Natural killer cell (primary cell): ENCODE data around the gene TTC28. TPM values are rescaled to one million over a fixed set of nuclear protein-coding genes. Genes with fewer than 3 reads are reported as not detected.
"Not testable (repeated sequence)": the region's sequence is repeated elsewhere in the genome, so short reads cannot be mapped to it uniquely, and the experiment has no call there.

Experiments used
- ATAC-seq, 3 donors: fragments of 150-1000 bp in 2 of 3; fragments of 200-7000 bp in 1 of 3; cut with Tn5 transposase; 1 replicate in 1 of 3; 2 replicates in 2 of 3; pipeline ENCODE4 v1.10.0; 2021; ENCODE audit warnings: mild to moderate bottlenecking in 2 of 3, moderate library complexity in 2 of 3
- DNase-seq, 2 donors: peaks; one replicate each; pipeline versions ENCODE4 v3.0.0 to v3.0.0-alpha.2; 2013 to 2021; ENCODE audit warnings: mixed read lengths in 1 of 2
- H3K27ac ChIP-seq: one replicate; pipeline ENCODE4 v1.5.1; 2013; ENCODE audit warnings: mild to moderate bottlenecking, low read length
- H3K27me3 ChIP-seq: one replicate; pipeline ENCODE4 v1.6.1; 2013; ENCODE audit warnings: low read length; ENCODE audit not compliant: control insufficient read depth, insufficient read depth
- H3K36me3 ChIP-seq: one replicate; pipeline ENCODE4 v1.6.1; 2013; ENCODE audit warnings: low read length; ENCODE audit not compliant: control insufficient read depth, insufficient read depth
- H3K4me1 ChIP-seq: one replicate; pipeline ENCODE4 v1.6.1; 2013; ENCODE audit warnings: low read length; ENCODE audit not compliant: control insufficient read depth, insufficient read depth
- H3K4me3 ChIP-seq: one replicate; pipeline ENCODE4 v1.5.1; 2013; ENCODE audit warnings: low read length
- H3K9me3 ChIP-seq: one replicate; pipeline ENCODE4 v1.6.1; 2013; ENCODE audit warnings: low read length; ENCODE audit not compliant: control insufficient read depth, insufficient read depth
- H3K27ac Mint-ChIP-seq, 2 donors: one replicate each; pipeline ENCODE4 v1.8.0; 2022; ENCODE audit warnings: mild to moderate bottlenecking in 2 of 2, mixed read lengths in 2 of 2, moderate library complexity in 1 of 2
- H3K27me3 Mint-ChIP-seq, 2 donors: one replicate each; pipeline ENCODE4 v1.8.0; 2022; ENCODE audit warnings: low read depth in 2 of 2, mixed read lengths in 2 of 2
- H3K36me3 Mint-ChIP-seq: one replicate; pipeline ENCODE4 v1.8.0; 2022; ENCODE audit warnings: mixed read lengths
- H3K4me1 Mint-ChIP-seq, 2 donors: one replicate each; pipeline ENCODE4 v1.8.0; 2022; ENCODE audit warnings: mixed read lengths in 2 of 2
- H3K4me3 Mint-ChIP-seq: one replicate; pipeline ENCODE4 v1.8.0; 2022; ENCODE audit warnings: mild to moderate bottlenecking, moderate library complexity, mixed read lengths
- H3K9me3 Mint-ChIP-seq, 2 donors: one replicate each; pipeline ENCODE4 v1.8.0; 2022; ENCODE audit warnings: mixed read lengths in 2 of 2
- WGBS: methylation state at CpG from one replicate; pipeline ENCODE4 v1.1.7; 2013; ENCODE audit warnings: missing lambda C conversion rate; ENCODE audit not compliant: insufficient coverage; 5-methylcytosine and 5-hydroxymethylcytosine counted together
- intact Hi-C: fragments of 100-400 bp; cut with micrococcal nuclease; formaldehyde crosslinking; loops from one replicate; pipeline ENCODE4 v1.14.2; 2022
- total RNA-seq, 4 donors: library from RNA; stranded (reverse); fragments of 120-200 nt in 1 of 4; gene quantifications; one replicate each; pipeline versions ENCODE4 v1.2.3 to v1.2.4, GENCODE V29; 2013 to 2022

The TTC28 gene
- total RNA-seq, 3 donors from 2014 or later (not counting 1 experiment from before 2014, with no cell fraction given): 4.1 to 10.0 (median 8.6) TPM

- H3K4me1 Mint-ChIP-seq, intact Hi-C loops, H3K4me1 ChIP-seq, H3K4me3 Mint-ChIP-seq, H3K9me3 Mint-ChIP-seq, H3K9me3 ChIP-seq, H3K4me3 ChIP-seq, ATAC-seq, H3K27ac Mint-ChIP-seq, H3K36me3 ChIP-seq, H3K27me3 ChIP-seq, H3K27ac ChIP-seq, DNase-seq: not testable (repeated sequence)
- 95% methylated on average over 2 of the region's 2 CpGs for WGBS
- Mint-ChIP-seq H3K27me3 (peaks cover 10 to 14% of the 10 kb centered on the region in 2 donors), H3K36me3 (peaks cover 23% of the 10 kb centered on the region)
These were observed 10.2 kb upstream of the TTC28 start for GRCh38 chr22:28689796-28690195.

GRCh38 chr22:28682966-28683365 lies 3.3 kb upstream of the TTC28 start:
- H3K9me3 ChIP-seq, DNase-seq, H3K4me3 Mint-ChIP-seq, H3K36me3 ChIP-seq, H3K27ac ChIP-seq, intact Hi-C loops, H3K27ac Mint-ChIP-seq, ATAC-seq, H3K36me3 Mint-ChIP-seq, H3K4me3 ChIP-seq, H3K9me3 Mint-ChIP-seq: not testable (repeated sequence)
- peaks cover 13% of the 10 kb centered on the region for H3K27me3 ChIP-seq
- WGBS: 84% methylated on average over 1 of the region's 4 CpGs
- peaks cover 34 to 39% of the 10 kb centered on the region in 2 donors for H3K27me3 Mint-ChIP-seq
- peaks cover 0 to 22% of the 10 kb centered on the region in 2 donors for H3K4me1 Mint-ChIP-seq
- H3K4me1 ChIP-seq: peaks cover 12% of the 10 kb centered on the region

- H3K36me3 ChIP-seq, DNase-seq, H3K9me3 Mint-ChIP-seq, ATAC-seq, H3K4me3 ChIP-seq, intact Hi-C loops, H3K27ac Mint-ChIP-seq, H3K27ac ChIP-seq, H3K36me3 Mint-ChIP-seq, H3K9me3 ChIP-seq: not testable (repeated sequence)
- H3K4me3 Mint-ChIP-seq: peak overlapping the region; percentile 88
- peaks cover 0 to 18% of the 10 kb centered on the region in 2 donors for H3K4me1 Mint-ChIP-seq
- H3K27me3 Mint-ChIP-seq: peaks cover 33% of the 10 kb centered on the region in 2 donors
- Histone ChIP-seq H3K4me1 (peaks cover 12% of the 10 kb centered on the region), H3K27me3 (peaks cover 21% of the 10 kb centered on the region)
- WGBS: 92% methylated on average over 3 of the region's 5 CpGs
These were observed 1.3 kb upstream of the TTC28 start for GRCh38 chr22:28680813-28681490.

GRCh38 chr22:28678778-28679610 lies 646 bp downstream of the TTC28 start:
- Mint-ChIP-seq H3K4me3 (peak overlapping the region; percentile 74), H3K27me3 (peaks cover 42 to 46% of the 10 kb centered on the region in 2 donors), H3K4me1 (peaks cover 11 to 24% of the 10 kb centered on the region in 2 donors), H3K27ac (peak overlapping the region in 1 of 2 donors; percentile 83)
- not testable (repeated sequence) for ATAC-seq, H3K27ac ChIP-seq, H3K9me3 ChIP-seq, H3K36me3 ChIP-seq, H3K36me3 Mint-ChIP-seq, H3K9me3 Mint-ChIP-seq
- H3K4me3 ChIP-seq: peak overlapping the region; percentile 28
- H3K4me1 ChIP-seq: peaks cover 19% of the 10 kb centered on the region
- H3K27me3 ChIP-seq: peaks cover 36% of the 10 kb centered on the region
- peak in 1 of 2 donors; percentile 19 for DNase-seq
- WGBS: 21% methylated on average over 57 of the region's 58 CpGs
- intact Hi-C loops: loop anchor here (5.0 kb wide), 1 partner anchor 68 kb away; no protein-coding TSS in a partner anchor

GRCh38 chr22:28678170-28678569 lies 1.5 kb downstream of the TTC28 start:
- H3K27ac ChIP-seq, ATAC-seq, H3K9me3 Mint-ChIP-seq, H3K4me3 Mint-ChIP-seq, H3K27ac Mint-ChIP-seq, H3K4me3 ChIP-seq, H3K9me3 ChIP-seq, H3K36me3 ChIP-seq, DNase-seq, H3K36me3 Mint-ChIP-seq: not testable (repeated sequence)
- peaks cover 39% of the 10 kb centered on the region for H3K27me3 ChIP-seq
- peaks cover 44 to 49% of the 10 kb centered on the region in 2 donors for H3K27me3 Mint-ChIP-seq
- H3K4me1 ChIP-seq: peaks cover 21% of the 10 kb centered on the region
- WGBS: 99% methylated on average over 5 of the region's 7 CpGs
- intact Hi-C loops: loop anchor here (5.0 kb wide), 1 partner anchor 69 kb away; no protein-coding TSS in a partner anchor
- peaks cover 19 to 31% of the 10 kb centered on the region in 2 donors for H3K4me1 Mint-ChIP-seq
